IMR-90 (cell line): ENCODE results near the gene PALLD. TPM values are rescaled to one million over a fixed set of nuclear protein-coding genes. Genes with fewer than 3 reads are reported as not detected.

ENCODE experiments used
- ATAC-seq: fragments of 200-7000 bp; cut with Tn5 transposase; 2 replicates; pipeline ENCODE4 v1.9.1; 2020; ENCODE audit warnings: low read depth, mild to moderate bottlenecking, moderate library complexity
- BruUV-seq: library from RNA; stranded (reverse); fragments of 400-500 nt; replicated peaks from 2 replicates; lab custom pipeline; 2021; lab: Mats Ljungman, UMichigan
- CTCF ChIA-PET: fragments of 300-600 bp; formaldehyde crosslinking; extraction: SDS; loops from one replicate; lab custom pipeline; 2021; ENCODE audit warnings: antibody characterized with exemption; lab: Yijun Ruan, JAX
- POLR2A ChIA-PET: fragments of 300-600 bp; sonication (Branson Sonifier 250); formaldehyde crosslinking; loops from one replicate; lab custom pipeline; 2022; ENCODE audit warnings: antibody characterized with exemption; ENCODE audit not compliant: unreplicated experiment; lab: Charles Lee
- DNase-seq: peaks from one replicate; pipeline ENCODE4 v3.0.0; 2013
- H2AFZ ChIP-seq: replicated peaks from 2 replicates; pipeline ENCODE3; 2013; ENCODE audit warnings: low read length, mild to moderate bottlenecking; ENCODE audit not compliant: poor library complexity
- H2AK5ac ChIP-seq: 2 replicates; pipeline ENCODE4 v1.6.1; 2013; ENCODE audit warnings: low read depth, low read length, inconsistent platforms
- H2AK9ac ChIP-seq: replicated peaks from 2 replicates; pipeline ENCODE3; 2013; ENCODE audit warnings: mild to moderate bottlenecking, low read depth, low read length, moderate library complexity; ENCODE audit not compliant: poor library complexity
- H2BK120ac ChIP-seq: 2 replicates; pipeline ENCODE4 v1.6.1; 2013; ENCODE audit warnings: low read depth, low read length, inconsistent platforms
- H2BK15ac ChIP-seq: 3 replicates; pipeline ENCODE4 v1.6.1; 2013; ENCODE audit warnings: low read depth, low read length, inconsistent platforms
- H2BK20ac ChIP-seq: 2 replicates; pipeline ENCODE4 v1.6.1; 2013; ENCODE audit warnings: low read depth, mild to moderate bottlenecking, inconsistent platforms, low read length, moderate library complexity
- H2BK5ac ChIP-seq: 2 replicates; pipeline ENCODE4 v1.6.1; 2013; ENCODE audit warnings: mild to moderate bottlenecking, low read depth, low read length, inconsistent platforms; ENCODE audit not compliant: poor library complexity, severe bottlenecking
- H3K14ac ChIP-seq: replicated peaks from 2 replicates; pipeline ENCODE4 v1.6.1; 2013; ENCODE audit warnings: low read depth, low read length, inconsistent platforms
- H3K18ac ChIP-seq: 2 replicates; pipeline ENCODE4 v1.6.1; 2013; ENCODE audit warnings: low read depth, low read length, control low read depth
- H3K23ac ChIP-seq: 2 replicates; pipeline ENCODE4 v1.6.1; 2013; ENCODE audit warnings: low read depth, low read length, inconsistent platforms
- H3K27ac ChIP-seq: 2 replicates; pipeline ENCODE4 v1.5.1; 2013; ENCODE audit warnings: mild to moderate bottlenecking, control low read depth, low read length; ENCODE audit not compliant: insufficient read depth
- H3K27me3 ChIP-seq: 2 replicates; pipeline ENCODE4 v1.6.1; 2013; ENCODE audit warnings: low read length; ENCODE audit not compliant: control insufficient read depth, insufficient read depth
- H3K36me3 ChIP-seq: 2 replicates; pipeline ENCODE4 v1.6.1; 2013; ENCODE audit warnings: low read length, mixed read lengths; ENCODE audit not compliant: control insufficient read depth, insufficient read depth
- H3K4ac ChIP-seq: 2 replicates; pipeline ENCODE4 v1.6.1; 2013; ENCODE audit warnings: low read depth, low read length, inconsistent platforms
- H3K4me1 ChIP-seq: 2 replicates; pipeline ENCODE4 v1.6.1; 2013; ENCODE audit warnings: low read length, mixed read lengths; ENCODE audit not compliant: control insufficient read depth, insufficient read depth
- H3K4me2 ChIP-seq: 2 replicates; pipeline ENCODE4 v1.6.1; 2013; ENCODE audit warnings: low read depth, mild to moderate bottlenecking, control low read depth, low read length, moderate library complexity
- H3K4me3 ChIP-seq: 2 replicates; pipeline ENCODE4 v1.5.1; 2013; ENCODE audit warnings: low read depth, mild to moderate bottlenecking, control low read depth, low read length, moderate library complexity; ENCODE audit not compliant: insufficient read depth
- H3K56ac ChIP-seq: 2 replicates; pipeline ENCODE4 v1.6.1; 2013; ENCODE audit warnings: low read length, inconsistent platforms; ENCODE audit not compliant: insufficient read depth; ENCODE audit errors: extremely low read depth
- H3K79me1 ChIP-seq, 2 experiments: 2 replicates each; pipeline ENCODE4 v1.6.1; 2013; ENCODE audit warnings: low read length in 2 of 2, inconsistent platforms in 1 of 2, low read depth in 1 of 2
- H3K9ac ChIP-seq: 2 replicates; pipeline ENCODE4 v1.6.1; 2013; ENCODE audit warnings: low read depth, low read length, control low read depth
- H3K9me1 ChIP-seq: 2 replicates; pipeline ENCODE4 v1.6.1; 2013; ENCODE audit warnings: low read length, inconsistent platforms; ENCODE audit not compliant: insufficient read depth
- H3K9me3 ChIP-seq: 2 replicates; pipeline ENCODE4 v1.6.1; 2013; ENCODE audit warnings: low read length; ENCODE audit not compliant: control insufficient read depth, insufficient read depth
- H4K20me1 ChIP-seq: 2 replicates; pipeline ENCODE4 v1.6.1; 2013; ENCODE audit warnings: low read length, inconsistent platforms; ENCODE audit not compliant: insufficient read depth
- H4K5ac ChIP-seq: 2 replicates; pipeline ENCODE4 v1.6.1; 2013; ENCODE audit warnings: mild to moderate bottlenecking, low read depth, low read length, control low read depth
- H4K8ac ChIP-seq, 2 experiments: 2 replicates each; pipeline ENCODE4 v1.6.1; 2013; ENCODE audit warnings: low read depth in 2 of 2, low read length in 2 of 2, control low read depth in 1 of 2, inconsistent platforms in 1 of 2
- H4K91ac ChIP-seq: 2 replicates; pipeline ENCODE4 v1.6.1; 2013; ENCODE audit warnings: low read depth, low read length, inconsistent platforms; ENCODE audit not compliant: insufficient read depth
- ELK1 ChIP-seq: fragments of 150-350 bp; IDR thresholded peaks from 2 replicates; pipeline ENCODE4 v1.6.1; 2016; ENCODE audit warnings: low read depth, mild to moderate bottlenecking, low read length, moderate library complexity, borderline replicate concordance
- MAFK ChIP-seq: IDR thresholded peaks from 2 replicates; pipeline ENCODE4 v1.6.1; 2012; ENCODE audit warnings: low read depth, low read length, improper control_type of control experiment
- MAZ ChIP-seq: IDR thresholded peaks from 2 replicates; pipeline ENCODE4 v1.6.1; 2012; ENCODE audit warnings: low read depth, mild to moderate bottlenecking, low read length, improper control_type of control experiment, moderate library complexity, borderline replicate concordance
- RAD21 ChIP-seq: IDR thresholded peaks from 2 replicates; pipeline ENCODE4 v1.6.1; 2012; ENCODE audit warnings: low read length, improper control_type of control experiment
- RCOR1 ChIP-seq: IDR thresholded peaks from 2 replicates; pipeline ENCODE4 v1.6.1; 2012; ENCODE audit warnings: mild to moderate bottlenecking, low read length, improper control_type of control experiment; ENCODE audit not compliant: insufficient replicate concordance
- WGBS, 2 experiments: methylation state at CpG; one replicate each; pipeline versions ENCODE4 v1.1.5 to v1.1.7; 2013; ENCODE audit warnings: missing lambda C conversion rate in 2 of 2; ENCODE audit not compliant: insufficient read length in 1 of 2; ENCODE audit errors: extremely low coverage in 2 of 2; 5-methylcytosine and 5-hydroxymethylcytosine counted together
- dilution Hi-C: fragments of 300-500 bp; cut with HindIII; formaldehyde crosslinking; loops from one replicate; pipeline ENCODE4 v1.14.3; 2018; ENCODE audit warnings: low sequenced_read_pairs; ENCODE audit not compliant: unreplicated experiment
- in situ Hi-C: fragments of 300-500 bp; cut with MboI; formaldehyde crosslinking; loops from 3 replicates; pipeline ENCODE4 v1.14.3; 2019; ENCODE audit warnings: low sequenced_read_pairs, inconsistent platforms, mixed read lengths
- intact Hi-C: fragments of 100-400 bp; cut with micrococcal nuclease; formaldehyde crosslinking; loops from 2 replicates; pipeline ENCODE4 v1.10.0; 2022
- polyA plus RNA-seq, 3 experiments: library from polyadenylated mRNA; depleted of rRNA; stranded (reverse); fragments of >200 nt; gene quantifications; 2 replicates each; pipeline ENCODE4 v1.2.3, GENCODE V29; 2012; ENCODE audit warnings: low replicate concordance in 1 of 3
- total RNA-seq: library from RNA; depleted of rRNA; stranded (reverse); fragments of >200 nt; gene quantifications from 2 replicates; pipeline ENCODE4 v1.2.3, GENCODE V29; 2012

Gene PALLD
- total and polyA plus RNA-seq, 2 of the 4 experiments (the other 2 are of a cell fraction) = 91.0 to 91.9 TPM

DNA sequence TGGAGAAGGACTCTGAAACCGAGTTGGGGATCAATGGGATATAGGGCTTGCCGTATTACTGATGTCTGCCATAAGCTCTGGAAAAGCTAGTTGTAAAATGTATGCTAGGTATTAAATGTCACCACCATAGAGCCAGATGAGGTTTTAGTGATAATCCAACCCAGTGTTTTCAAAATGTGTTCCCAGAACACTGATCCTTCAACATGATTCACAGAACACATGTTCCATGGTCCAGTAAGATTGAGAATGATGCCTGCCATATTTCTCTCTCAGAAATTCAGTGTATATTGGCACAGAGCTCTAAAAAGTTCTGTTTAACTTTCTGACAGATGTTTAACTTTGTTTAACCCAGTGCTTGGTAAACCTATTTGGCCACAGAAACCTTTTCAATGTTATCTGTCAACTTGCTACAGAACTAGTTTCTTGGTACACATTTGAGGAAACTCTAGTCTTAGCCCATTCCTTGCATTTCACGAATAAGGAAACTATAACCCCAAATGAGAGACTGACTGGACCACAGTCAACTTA, 160.2 kb downstream of the PALLD start (continued):
- no peak for TF ChIP-seq RCOR1

DNA sequence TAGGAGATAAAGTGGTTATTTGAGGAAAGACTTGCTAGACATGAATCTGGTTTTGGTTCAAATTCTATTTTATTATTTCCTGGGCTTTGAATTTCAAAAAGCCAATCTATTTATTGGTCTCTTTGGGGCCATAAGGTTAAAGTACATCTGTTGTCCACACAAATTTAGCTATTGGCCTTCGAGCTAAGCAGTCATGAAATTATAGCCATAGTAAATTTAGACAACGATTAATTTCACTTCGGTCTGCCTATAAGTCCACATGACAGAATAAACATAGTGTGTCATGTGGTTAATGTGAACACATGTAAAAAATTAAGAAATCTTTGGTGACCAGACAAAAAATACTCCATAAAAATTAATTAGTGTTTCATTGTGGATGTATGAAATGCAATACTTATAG, 161.9 kb downstream of the PALLD start:
- BruUV-seq = no TSS peak
- Histone ChIP-seq H2BK20ac (no peak overlapping the region), H2BK15ac (no peak overlapping the region), H3K9me1 (no peaks in the 10 kb centered on the region; the same call in 1 of the 2 replicates), H2AK9ac (no peak overlapping the region), H4K91ac (no peak overlapping the region), H3K9me3 (no peaks in the 10 kb centered on the region), H3K4me3 (no peak overlapping the region), H3K18ac (no peak overlapping the region), H4K8ac (no peak overlapping the region), H3K56ac (no peak overlapping the region), H3K9ac (no peak overlapping the region), H3K79me1 (no peaks in the 10 kb centered on the region), H2BK120ac (no peak overlapping the region), H2AK5ac (no peak overlapping the region), H4K20me1 (no peaks in the 10 kb centered on the region), H4K5ac (no peak overlapping the region), H3K4me1 (peaks cover 5% of the 10 kb centered on the region), H3K4me2 (no peak overlapping the region), H3K27me3 (peaks cover 4% of the 10 kb centered on the region; the same call in 1 of the 2 replicates), H3K23ac (no peak overlapping the region), H3K27ac (no peak overlapping the region), H3K36me3 (no peaks in the 10 kb centered on the region), H3K14ac (no peak overlapping the region), H2AFZ (no peak overlapping the region), H2BK5ac (no peak overlapping the region), H3K4ac (no peak overlapping the region)
- WGBS, 2 experiments = no CpG with 5 or more reads among the region's 3 CpGs
- in situ Hi-C loops = no loop called here
- TF ChIP-seq RAD21 (no peak), MAFK (no peak), ELK1 (no peak), MAZ (no peak)
- ATAC-seq = no peak
- POLR2A ChIA-PET = no interaction called here
- DNase-seq = no peak
- CTCF ChIA-PET = interaction anchor here (0.6 to 0.7 kb wide), 2 partner anchors 24 to 84 kb away, joined by 3 read pairs; no protein-coding TSS in a partner anchor
- dilution Hi-C loops = no loop called here
- intact Hi-C loops = no loop called here
